ENCODE measurements around the gene MUC2.

MUC2 gene

GRCh38 chr11:1088927-1089737 is 14.5 kb downstream of the MUC2 start:
- DNase-seq = no peak

- no peak for DNase-seq
Measured at GRCh38 chr11:1089738-1090599, 15.3 kb downstream of the MUC2 start.

- DNase-seq = no peak
Measured at GRCh38 chr11:1090600-1091331, 16.1 kb downstream of the MUC2 start.

GRCh38 chr11:1091332-1092083 is 16.8 kb downstream of the MUC2 start:
- DNase-seq = no peak

GRCh38 chr11:1092145-1092670 is 17.5 kb downstream of the MUC2 start:
- no peak for DNase-seq

- DNase-seq = no peak
Measured at GRCh38 chr11:1092919-1093318, 18.2 kb downstream of the MUC2 start.

- no peak for DNase-seq
Measured at GRCh38 chr11:1099519-1100355, 25.1 kb downstream of the MUC2 start.

- no peak for DNase-seq
Measured at GRCh38 chr11:1100417-1101245, 26.0 kb downstream of the MUC2 start.

- DNase-seq = no peak
Measured at GRCh38 chr11:1101318-1102089, 26.8 kb downstream of the MUC2 start.

GRCh38 chr11:1102221-1102971 is 27.7 kb downstream of the MUC2 start:
- no peak for DNase-seq

- no peak for DNase-seq
Measured at GRCh38 chr11:1102996-1103395, 28.3 kb downstream of the MUC2 start.

- DNase-seq = no peak
Measured at GRCh38 chr11:1103401-1104360, 29.0 kb downstream of the MUC2 start.

GRCh38 chr11:1104411-1105182 is 29.9 kb downstream of the MUC2 start:
- DNase-seq = no peak

GRCh38 chr11:1105183-1105565 is 30.5 kb downstream of the MUC2 start:
- DNase-seq = no peak

- no peak for DNase-seq
Measured at GRCh38 chr11:1106387-1106786, 31.7 kb downstream of the MUC2 start.

GRCh38 chr11:1107316-1108245 is 32.9 kb downstream of the MUC2 start:
- no peak for DNase-seq
